Loucy (cell line): ENCODE results near the gene RNF135.

Source experiments
- H2AFZ ChIP-seq: fragments of 200-600 bp; sonication (generic); 2 replicates; pipeline ENCODE4 v1.6.0; 2016; ENCODE audit warnings: antibody characterized with exemption, mild to moderate bottlenecking, low read length, moderate library complexity
- H3F3A ChIP-seq: fragments of 200-600 bp; 2 replicates; pipeline ENCODE4 v1.6.0; 2016; ENCODE audit warnings: antibody characterized with exemption, low read depth, mild to moderate bottlenecking
- H3K27me3 ChIP-seq: fragments of 200-600 bp; sonication (generic); 2 replicates; pipeline ENCODE4 v1.6.1; 2014; ENCODE audit warnings: low read length, mild to moderate bottlenecking; ENCODE audit not compliant: insufficient read depth, poor library complexity, severe bottlenecking
- H3K36me3 ChIP-seq: fragments of 200-600 bp; sonication (generic); 2 replicates; pipeline ENCODE4 v1.6.1; 2016; ENCODE audit warnings: low read length; ENCODE audit not compliant: insufficient read depth
- H3K4me1 ChIP-seq: fragments of 200-600 bp; sonication (generic); 2 replicates; pipeline ENCODE4 v1.5.1; 2014; ENCODE audit warnings: low read length, mild to moderate bottlenecking; ENCODE audit not compliant: insufficient read depth, poor library complexity, severe bottlenecking
- H3K4me2 ChIP-seq: fragments of 200-600 bp; sonication (generic); 2 replicates; pipeline ENCODE4 v1.6.0; 2014; ENCODE audit warnings: antibody characterized with exemption, low read length, low read depth, mild to moderate bottlenecking; ENCODE audit not compliant: poor library complexity, severe bottlenecking
- H3K4me3 ChIP-seq: fragments of 200-600 bp; sonication (generic); 2 replicates; pipeline ENCODE4 v1.5.1; 2014; ENCODE audit warnings: low read length, mild to moderate bottlenecking, mixed read lengths; ENCODE audit not compliant: poor library complexity, severe bottlenecking
- H3K79me2 ChIP-seq: fragments of 200-600 bp; sonication (generic); 2 replicates; pipeline ENCODE4 v1.6.1; 2014; ENCODE audit warnings: low read length; ENCODE audit not compliant: insufficient read depth
- H3K9ac ChIP-seq: fragments of 200-600 bp; sonication (generic); 2 replicates; pipeline ENCODE4 v1.6.0; 2014; ENCODE audit warnings: mild to moderate bottlenecking, low read depth, low read length, moderate library complexity; ENCODE audit not compliant: poor library complexity, severe bottlenecking
- H3K9me2 ChIP-seq: fragments of 200-600 bp; sonication (generic); replicated peaks from 2 replicates; pipeline ENCODE4 v1.6.1; 2016; ENCODE audit warnings: low read depth, low read length, mixed read lengths
- H3K9me3 ChIP-seq: fragments of 200-600 bp; sonication (generic); 2 replicates; pipeline ENCODE4 v1.6.1; 2014; ENCODE audit warnings: mild to moderate bottlenecking, antibody characterized with exemption, low read length, low read depth; ENCODE audit not compliant: insufficient read depth
- H4K20me1 ChIP-seq: fragments of 200-600 bp; sonication (generic); 2 replicates; pipeline ENCODE4 v1.6.0; 2014; ENCODE audit warnings: antibody characterized with exemption, low read length, mild to moderate bottlenecking; ENCODE audit not compliant: insufficient read depth, poor library complexity, severe bottlenecking
- EZH2phosphoT487 ChIP-seq: fragments of 200-600 bp; IDR thresholded peaks from 2 replicates; pipeline ENCODE4 v1.6.1; 2018; ENCODE audit warnings: antibody characterized with exemption, mild to moderate bottlenecking, moderate library complexity, borderline replicate concordance
- TF ChIP-seq, protein P1 (sequence below): fragments of 200-600 bp; sonication (generic); conservative IDR thresholded peaks from 2 replicates; pipeline ENCODE4 v1.5.1; 2014; ENCODE audit warnings: mild to moderate bottlenecking, antibody characterized with exemption, low read length

RNF135 gene

DNA sequence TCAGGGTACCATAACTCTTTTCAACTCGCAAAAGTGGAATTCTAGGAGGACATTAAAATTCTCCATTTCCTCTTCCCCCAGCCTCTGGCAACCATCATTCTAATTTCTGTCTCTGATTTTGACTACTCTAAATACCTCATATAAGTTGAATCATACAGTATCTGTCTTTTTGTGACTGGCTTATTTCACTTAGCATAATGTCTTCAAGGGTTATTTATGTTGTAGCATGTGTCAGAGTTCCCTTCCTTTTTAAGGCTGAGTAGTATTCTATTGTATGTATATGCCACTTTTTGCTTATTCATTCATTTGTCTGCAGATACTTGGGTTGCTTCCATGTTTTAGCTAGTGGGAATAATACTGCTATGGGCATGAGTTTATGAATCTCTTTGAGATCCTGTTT is 12.0 kb downstream of the RNF135 start:
- Histone ChIP-seq H3K9me3 (no peaks in the 10 kb centered on the region), H3K9ac (no peak overlapping the region), H3K79me2 (no peaks in the 10 kb centered on the region), H3K4me2 (no peak overlapping the region), H3K36me3 (no peaks in the 10 kb centered on the region; the same call in 1 of the 2 replicates), H3K4me3 (no peak overlapping the region), H3F3A (no peaks in the 10 kb centered on the region), H3K4me1 (no peaks in the 10 kb centered on the region), H2AFZ (no peak overlapping the region), H4K20me1 (no peaks in the 10 kb centered on the region), H3K27me3 (no peaks in the 10 kb centered on the region), H3K9me2 (no peaks in the 10 kb centered on the region)
- TF ChIP-seq EZH2phosphoT487 = no peak
- TF ChIP-seq, protein P1, sequence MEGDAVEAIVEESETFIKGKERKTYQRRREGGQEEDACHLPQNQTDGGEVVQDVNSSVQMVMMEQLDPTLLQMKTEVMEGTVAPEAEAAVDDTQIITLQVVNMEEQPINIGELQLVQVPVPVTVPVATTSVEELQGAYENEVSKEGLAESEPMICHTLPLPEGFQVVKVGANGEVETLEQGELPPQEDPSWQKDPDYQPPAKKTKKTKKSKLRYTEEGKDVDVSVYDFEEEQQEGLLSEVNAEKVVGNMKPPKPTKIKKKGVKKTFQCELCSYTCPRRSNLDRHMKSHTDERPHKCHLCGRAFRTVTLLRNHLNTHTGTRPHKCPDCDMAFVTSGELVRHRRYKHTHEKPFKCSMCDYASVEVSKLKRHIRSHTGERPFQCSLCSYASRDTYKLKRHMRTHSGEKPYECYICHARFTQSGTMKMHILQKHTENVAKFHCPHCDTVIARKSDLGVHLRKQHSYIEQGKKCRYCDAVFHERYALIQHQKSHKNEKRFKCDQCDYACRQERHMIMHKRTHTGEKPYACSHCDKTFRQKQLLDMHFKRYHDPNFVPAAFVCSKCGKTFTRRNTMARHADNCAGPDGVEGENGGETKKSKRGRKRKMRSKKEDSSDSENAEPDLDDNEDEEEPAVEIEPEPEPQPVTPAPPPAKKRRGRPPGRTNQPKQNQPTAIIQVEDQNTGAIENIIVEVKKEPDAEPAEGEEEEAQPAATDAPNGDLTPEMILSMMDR = no peak

DNA sequence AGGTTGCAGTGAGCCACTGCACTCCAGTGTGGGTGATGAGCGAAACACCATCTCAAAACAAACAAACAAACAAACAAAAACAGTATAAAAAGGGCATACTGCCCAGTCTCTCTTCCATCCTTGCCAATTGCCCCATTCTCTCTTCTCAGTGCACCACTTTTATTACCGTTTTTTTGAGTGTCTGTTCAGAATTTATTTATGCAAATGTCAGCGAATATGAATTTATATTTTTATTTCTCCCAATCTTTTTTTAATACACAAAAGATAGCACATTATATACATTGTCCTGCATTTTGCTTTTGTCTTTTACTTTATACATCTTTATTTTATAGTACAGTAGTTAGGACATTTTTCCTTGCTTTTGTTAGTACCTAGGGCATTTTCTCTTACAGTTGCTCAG is 19.6 kb downstream of the RNF135 start:
- Histone ChIP-seq H3K9me3 (no peaks in the 10 kb centered on the region), H2AFZ (no peak overlapping the region), H3K4me3 (no peak overlapping the region), H3K27me3 (no peaks in the 10 kb centered on the region), H3K9ac (no peak overlapping the region), H3K79me2 (no peaks in the 10 kb centered on the region), H3K9me2 (no peaks in the 10 kb centered on the region), H3K4me2 (no peak overlapping the region), H3K4me1 (no peaks in the 10 kb centered on the region), H3K36me3 (no peaks in the 10 kb centered on the region), H4K20me1 (no peaks in the 10 kb centered on the region), H3F3A (no peaks in the 10 kb centered on the region)
- no peak for TF ChIP-seq EZH2phosphoT487
- TF ChIP-seq, protein P1 = no peak

DNA sequence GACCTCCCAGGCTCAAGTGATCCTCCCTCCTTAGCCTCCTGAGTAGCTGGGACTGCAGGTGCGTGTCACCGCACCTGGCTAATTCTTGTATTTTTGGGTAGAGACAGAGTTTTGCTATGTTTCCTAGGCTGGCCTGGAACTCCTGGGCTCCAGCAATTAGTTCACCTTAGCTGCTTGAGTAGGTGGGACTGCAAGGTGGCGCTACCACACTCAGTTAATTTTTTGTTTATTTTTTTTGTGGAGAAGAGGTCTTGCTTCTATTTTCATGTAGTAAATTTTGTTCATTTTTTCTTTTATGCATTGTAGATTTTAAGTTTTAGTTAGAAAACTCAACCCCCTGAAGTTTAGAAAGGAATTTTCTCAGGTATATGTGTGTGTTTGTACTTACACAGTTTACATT is 21.7 kb downstream of the RNF135 start:
- no peak overlapping the region for H3K9ac ChIP-seq
- H2AFZ ChIP-seq = no peak overlapping the region
- H3K4me1 ChIP-seq = no peaks in the 10 kb centered on the region
- H4K20me1 ChIP-seq = no peaks in the 10 kb centered on the region
- no peaks in the 10 kb centered on the region for H3K9me3 ChIP-seq
- no peaks in the 10 kb centered on the region for H3F3A ChIP-seq
- no peaks in the 10 kb centered on the region for H3K27me3 ChIP-seq
- no peaks in the 10 kb centered on the region for H3K9me2 ChIP-seq
- no peaks in the 10 kb centered on the region for H3K79me2 ChIP-seq
- TF ChIP-seq, protein P1 = peak; percentile 29; the same call in 1 of the 2 replicates
- no peak for TF ChIP-seq EZH2phosphoT487
- H3K4me2 ChIP-seq = no peak overlapping the region
- peaks cover 7% of the 10 kb centered on the region; the same call in 1 of the 2 replicates for H3K36me3 ChIP-seq
- no peak overlapping the region for H3K4me3 ChIP-seq
